GM21367 (cell line): ENCODE results near the gene ATP6V1G2.
A peak's percentile ranks its signal among the peaks of the same experiment; 100 is the strongest.

Experiments used
- ATAC-seq: cut with Tn5 transposase; IDR thresholded peaks from one replicate; pipeline ENCODE4 v1.9.1; 2021; ENCODE audit not compliant: unreplicated experiment

The ATP6V1G2 gene

GRCh38 chr6:31548544-31548873 lies 2.1 kb upstream of the ATP6V1G2 start:
- no peak for ATAC-seq

- no peak for ATAC-seq
Measured at GRCh38 chr6:31547727-31548543, 1.5 kb upstream of the ATP6V1G2 start.

GRCh38 chr6:31546958-31547726 lies 734 bp upstream of the ATP6V1G2 start, which contains the start of gene NFKBIL1:
NFKBIL1 (plus strand) TSS chr6:31547608; CDS start chr6:31547695, 87 bp downstream.
- peak; percentile 42 for ATAC-seq

- ATAC-seq: no peak
Measured at GRCh38 chr6:31545291-31545690, 1.1 kb downstream of the ATP6V1G2 start.

- ATAC-seq: no peak
Measured at GRCh38 chr6:31544676-31545075, 1.7 kb downstream of the ATP6V1G2 start.

- no peak for ATAC-seq
Measured at GRCh38 chr6:31543639-31544038, 2.8 kb downstream of the ATP6V1G2 start.

- ATAC-seq: peak; percentile 55
Measured at GRCh38 chr6:31541658-31542521, 4.5 kb downstream of the ATP6V1G2 start, which contains the start of gene DDX39B. DDX39B (minus strand) TSS chr6:31542003; CDS start chr6:31540532, 1,471 bp downstream.

GRCh38 chr6:31541059-31541657 lies 5.2 kb downstream of the ATP6V1G2 start:
- ATAC-seq: no peak

- ATAC-seq: no peak
Measured at GRCh38 chr6:31540640-31541039, 5.8 kb downstream of the ATP6V1G2 start.

GRCh38 chr6:31538805-31539400 lies 7.5 kb downstream of the ATP6V1G2 start:
- ATAC-seq: no peak

GRCh38 chr6:31535538-31536324 lies 10.7 kb downstream of the ATP6V1G2 start:
- ATAC-seq: no peak

- no peak for ATAC-seq
Measured at GRCh38 chr6:31534521-31535040, 11.8 kb downstream of the ATP6V1G2 start.

GRCh38 chr6:31534011-31534410 lies 12.4 kb downstream of the ATP6V1G2 start:
- no peak for ATAC-seq

- ATAC-seq: no peak
Measured at GRCh38 chr6:31533455-31533841, 13.0 kb downstream of the ATP6V1G2 start.

- no peak for ATAC-seq
Measured at GRCh38 chr6:31532644-31533454, 13.6 kb downstream of the ATP6V1G2 start.

GRCh38 chr6:31531771-31532643 lies 14.4 kb downstream of the ATP6V1G2 start:
- ATAC-seq: no peak

GRCh38 chr6:31531162-31531561 lies 15.2 kb downstream of the ATP6V1G2 start:
- ATAC-seq: no peak

GRCh38 chr6:31530659-31531058 lies 15.7 kb downstream of the ATP6V1G2 start:
- no peak for ATAC-seq
